Osteoblast (primary cell): ENCODE results near the gene RPAIN. TPM values are rescaled to one million over a fixed set of nuclear protein-coding genes. Genes with fewer than 3 reads are reported as not detected.

Source experiments
- DNase-seq: peaks from one replicate; pipeline ENCODE4 v3.0.0; 2011; ENCODE audit warnings: low spot score, mixed read lengths; ENCODE audit not compliant: insufficient read length; ENCODE audit errors: missing footprints
- H2AFZ ChIP-seq: 2 replicates; pipeline ENCODE4 v1.6.0; 2011; ENCODE audit warnings: mild to moderate bottlenecking, low read length
- H3K27ac ChIP-seq: 2 replicates; pipeline ENCODE4 v1.5.1; 2011; ENCODE audit warnings: mild to moderate bottlenecking, low read depth, low read length, moderate library complexity
- H3K27me3 ChIP-seq: 2 replicates; pipeline ENCODE4 v1.6.0; 2012; ENCODE audit warnings: mild to moderate bottlenecking, control low read depth, inconsistent platforms, low read length, moderate library complexity; ENCODE audit not compliant: insufficient read depth
- H3K36me3 ChIP-seq: 2 replicates; pipeline ENCODE4 v1.5.1; 2011; ENCODE audit warnings: mild to moderate bottlenecking, low read length, control low read depth, moderate library complexity; ENCODE audit not compliant: insufficient read depth
- H3K4me1 ChIP-seq: 2 replicates; pipeline ENCODE4 v1.5.1; 2011; ENCODE audit warnings: mild to moderate bottlenecking, low read length, control low read depth, moderate library complexity; ENCODE audit not compliant: insufficient read depth
- H3K4me2 ChIP-seq: 2 replicates; pipeline ENCODE4 v1.6.0; 2011; ENCODE audit warnings: mild to moderate bottlenecking, low read length; ENCODE audit not compliant: insufficient read depth
- H3K4me3 ChIP-seq: fragments of 200-600 bp; sonication (generic); 3 replicates; pipeline ENCODE4 v1.5.1; 2012; ENCODE audit warnings: mild to moderate bottlenecking, low read length, inconsistent platforms; ENCODE audit not compliant: insufficient read depth
- H3K79me2 ChIP-seq: 2 replicates; pipeline ENCODE4 v1.6.0; 2012; ENCODE audit warnings: mild to moderate bottlenecking, low read length, control low read depth, inconsistent platforms; ENCODE audit not compliant: insufficient read depth
- H3K9me3 ChIP-seq: 2 replicates; pipeline ENCODE4 v1.5.1; 2011; ENCODE audit warnings: low read depth, low read length, control low read depth
- H4K20me1 ChIP-seq: 2 replicates; pipeline ENCODE4 v1.6.0; 2012; ENCODE audit warnings: mild to moderate bottlenecking, low read length, control low read depth; ENCODE audit not compliant: insufficient read depth
- CTCF ChIP-seq: IDR thresholded peaks from 2 replicates; pipeline ENCODE4 v1.5.1; 2011; ENCODE audit warnings: mild to moderate bottlenecking, low read depth, low read length, moderate library complexity; ENCODE audit errors: extremely low read depth
- total RNA-seq: library from RNA; depleted of rRNA; stranded (reverse); fragments of >200 nt; gene quantifications from 2 replicates; pipeline ENCODE4 v1.2.3, GENCODE V29; 2012

RPAIN gene
- total RNA-seq, 1 donor: 40.2 TPM

- peaks cover 78% of the 10 kb centered on the region for H3K79me2 ChIP-seq
- no peak for TF ChIP-seq CTCF
- no peak overlapping the region for H3K27ac ChIP-seq
These were observed 61.5 kb downstream of the RPAIN start for GRCh38 chr17:5481451-5481850.

More at GRCh38 chr17:5481451-5481850, 61.5 kb downstream of the RPAIN start:
- no peaks in the 10 kb centered on the region for H3K9me3 ChIP-seq
- no peaks in the 10 kb centered on the region for H3K27me3 ChIP-seq
- H3K4me1 ChIP-seq: peaks cover 16% of the 10 kb centered on the region
- H2AFZ ChIP-seq: no peak overlapping the region
- H3K4me3 ChIP-seq: no peak overlapping the region
- no peak overlapping the region for H3K4me2 ChIP-seq
- DNase-seq: no peak
- H3K36me3 ChIP-seq: peaks cover 84% of the 10 kb centered on the region
- no peaks in the 10 kb centered on the region for H4K20me1 ChIP-seq

Other genes with a start within 250 kb of the RPAIN start
- gene ZNF594, start 228.3 kb upstream of the RPAIN start, total RNA-seq: 8.7 and 11.5 TPM in 2 replicates
- not detected in 2 replicates for gene SCIMP, start 185.3 kb upstream of the RPAIN start, total RNA-seq
- 56.0 and 59.4 TPM in 2 replicates for gene RABEP1, start 137.9 kb upstream of the RPAIN start, total RNA-seq
- gene NUP88, start 520 bp upstream of the RPAIN start, total RNA-seq: 62.2 and 66.6 TPM in 2 replicates
- 124 and 137 TPM in 2 replicates for gene C1QBP, start 19.0 kb downstream of the RPAIN start, total RNA-seq
- 10.0 and 10.9 TPM in 2 replicates for gene DHX33, start 48.8 kb downstream of the RPAIN start, total RNA-seq
- gene DERL2, start 66.0 kb downstream of the RPAIN start, total RNA-seq: 29.8 and 31.5 TPM in 2 replicates
- 10.6 and 10.9 TPM in 2 replicates for gene MIS12, start 66.4 kb downstream of the RPAIN start, total RNA-seq
- 33.0 and 41.3 TPM in 2 replicates for gene NLRP1, start 164.3 kb downstream of the RPAIN start, total RNA-seq